Measurements from ENCODE around the gene PAF1.

PAF1 gene

GRCh38 chr19:39360599-39360998 lies 30.3 kb downstream of the PAF1 start:
- no peak overlapping the region for H3K27ac ChIP-seq (ENCODE audit: low read depth, low read length, severe bottlenecking)
- H3K4me3 ChIP-seq (ENCODE audit: extremely low read depth, insufficient read depth, low read length, poor library complexity, severe bottlenecking): no peak overlapping the region
- H3K36me3 ChIP-seq (ENCODE audit: control insufficient read depth, insufficient read depth, low read length): peaks cover 89% of the 10 kb centered on the region
- WGBS, 2 experiments (ENCODE audit: insufficient coverage in 2 of 2): 100% methylated on average over 1 of the region's 1 CpG; no CpG with 5 or more reads in 1 of the 2 experiments
- peaks cover 12% of the 10 kb centered on the region for H3K4me1 ChIP-seq (ENCODE audit: control insufficient read depth, insufficient read depth, low read length, poor library complexity, severe bottlenecking)
- H3K9me3 ChIP-seq (ENCODE audit: control insufficient read depth, low read length): no peaks in the 10 kb centered on the region

DNA sequence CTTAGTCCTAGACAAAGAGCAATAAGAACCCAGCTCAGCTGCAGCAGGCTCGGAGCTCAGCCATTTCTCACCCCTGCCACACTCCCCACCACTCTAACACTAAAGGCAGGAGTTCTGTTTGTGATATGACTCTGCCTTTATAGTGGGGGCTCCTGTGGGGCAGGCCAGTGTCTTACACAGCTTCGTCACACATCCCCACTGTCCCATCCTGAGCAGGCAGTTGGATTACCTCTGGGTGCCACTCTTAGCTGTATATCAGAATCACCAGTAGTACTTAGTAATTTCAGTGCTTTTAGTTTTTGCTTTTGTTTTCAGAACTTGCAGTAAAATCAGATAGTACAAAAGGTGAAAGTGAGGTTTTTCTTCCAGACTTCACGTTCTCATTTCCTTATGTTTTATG lies 31.9 kb downstream of the PAF1 start:
- no peak overlapping the region for H3K4me3 ChIP-seq (ENCODE audit: extremely low read depth, insufficient read depth, low read length, poor library complexity, severe bottlenecking)
- 86% methylated on average over 1 of the region's 3 CpGs; no CpG with 5 or more reads in 1 of the 2 experiments for WGBS, 2 experiments (ENCODE audit: insufficient coverage in 2 of 2)
- peaks cover 91% of the 10 kb centered on the region for H3K36me3 ChIP-seq (ENCODE audit: control insufficient read depth, insufficient read depth, low read length)

DNA sequence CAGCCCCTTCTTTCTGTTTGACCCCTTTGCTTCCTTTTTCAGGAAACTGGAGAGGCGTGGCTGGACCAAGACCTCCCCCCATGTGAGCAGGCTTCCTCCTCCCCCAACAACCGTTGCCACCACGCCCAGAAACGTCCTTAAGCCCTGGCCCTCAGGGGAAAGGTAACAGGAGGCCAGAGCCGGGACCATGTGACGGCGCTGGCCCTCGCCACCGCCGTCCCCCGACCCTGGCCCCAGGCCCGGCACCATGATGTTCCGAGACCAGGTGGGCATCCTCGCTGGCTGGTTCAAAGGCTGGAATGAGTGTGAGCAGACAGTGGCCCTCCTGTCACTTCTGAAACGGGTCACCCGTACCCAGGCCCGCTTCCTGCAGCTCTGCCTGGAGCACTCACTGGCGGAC lies 34.3 kb downstream of the PAF1 start:
- Histone ChIP-seq H3K36me3 (ENCODE audit: control insufficient read depth, insufficient read depth, low read length) (peaks cover 90% of the 10 kb centered on the region), H3K9me3 (ENCODE audit: control insufficient read depth, low read length) (no peaks in the 10 kb centered on the region), H3K4me1 (ENCODE audit: control insufficient read depth, insufficient read depth, low read length, poor library complexity, severe bottlenecking) (no peaks in the 10 kb centered on the region), H3K27ac (ENCODE audit: low read depth, low read length, severe bottlenecking) (no peak overlapping the region), H3K4me3 (ENCODE audit: extremely low read depth, insufficient read depth, low read length, poor library complexity, severe bottlenecking) (no peak overlapping the region)
- 98% methylated on average over 16 to 18 of the region's 18 CpGs for WGBS, 2 experiments (ENCODE audit: insufficient coverage in 2 of 2)

More for the DNA sequence above, 31.9 kb downstream of the PAF1 start:
- no peaks in the 10 kb centered on the region for H3K9me3 ChIP-seq (ENCODE audit: control insufficient read depth, low read length)
- no peak overlapping the region for H3K27ac ChIP-seq (ENCODE audit: low read depth, low read length, severe bottlenecking)
- peaks cover 12% of the 10 kb centered on the region for H3K4me1 ChIP-seq (ENCODE audit: control insufficient read depth, insufficient read depth, low read length, poor library complexity, severe bottlenecking)

- peaks cover 94% of the 10 kb centered on the region for H3K36me3 ChIP-seq (ENCODE audit: control insufficient read depth, insufficient read depth, low read length)
- WGBS, 2 experiments (ENCODE audit: insufficient coverage in 2 of 2): 71 to 100% methylated on average over 2 to 3 of the region's 3 CpGs
- no peaks in the 10 kb centered on the region for H3K4me1 ChIP-seq (ENCODE audit: control insufficient read depth, insufficient read depth, low read length, poor library complexity, severe bottlenecking)
- no peak overlapping the region for H3K27ac ChIP-seq (ENCODE audit: low read depth, low read length, severe bottlenecking)
- no peaks in the 10 kb centered on the region for H3K9me3 ChIP-seq (ENCODE audit: control insufficient read depth, low read length)
- H3K4me3 ChIP-seq (ENCODE audit: extremely low read depth, insufficient read depth, low read length, poor library complexity, severe bottlenecking): no peak overlapping the region
Measured at GRCh38 chr19:39356073-39356472, 34.8 kb downstream of the PAF1 start.

- Histone ChIP-seq H3K9me3 (ENCODE audit: control insufficient read depth, low read length) (no peaks in the 10 kb centered on the region), H3K4me1 (ENCODE audit: control insufficient read depth, insufficient read depth, low read length, poor library complexity, severe bottlenecking) (no peaks in the 10 kb centered on the region), H3K27ac (ENCODE audit: low read depth, low read length, severe bottlenecking) (no peak overlapping the region), H3K4me3 (ENCODE audit: extremely low read depth, insufficient read depth, low read length, poor library complexity, severe bottlenecking) (no peak overlapping the region), H3K36me3 (ENCODE audit: control insufficient read depth, insufficient read depth, low read length) (peaks cover 92% of the 10 kb centered on the region)
- WGBS, 2 experiments (ENCODE audit: insufficient coverage in 2 of 2): 97 to 98% methylated on average over 4 to 5 of the region's 5 CpGs
Measured at GRCh38 chr19:39355253-39355652, 35.7 kb downstream of the PAF1 start.

DNA sequence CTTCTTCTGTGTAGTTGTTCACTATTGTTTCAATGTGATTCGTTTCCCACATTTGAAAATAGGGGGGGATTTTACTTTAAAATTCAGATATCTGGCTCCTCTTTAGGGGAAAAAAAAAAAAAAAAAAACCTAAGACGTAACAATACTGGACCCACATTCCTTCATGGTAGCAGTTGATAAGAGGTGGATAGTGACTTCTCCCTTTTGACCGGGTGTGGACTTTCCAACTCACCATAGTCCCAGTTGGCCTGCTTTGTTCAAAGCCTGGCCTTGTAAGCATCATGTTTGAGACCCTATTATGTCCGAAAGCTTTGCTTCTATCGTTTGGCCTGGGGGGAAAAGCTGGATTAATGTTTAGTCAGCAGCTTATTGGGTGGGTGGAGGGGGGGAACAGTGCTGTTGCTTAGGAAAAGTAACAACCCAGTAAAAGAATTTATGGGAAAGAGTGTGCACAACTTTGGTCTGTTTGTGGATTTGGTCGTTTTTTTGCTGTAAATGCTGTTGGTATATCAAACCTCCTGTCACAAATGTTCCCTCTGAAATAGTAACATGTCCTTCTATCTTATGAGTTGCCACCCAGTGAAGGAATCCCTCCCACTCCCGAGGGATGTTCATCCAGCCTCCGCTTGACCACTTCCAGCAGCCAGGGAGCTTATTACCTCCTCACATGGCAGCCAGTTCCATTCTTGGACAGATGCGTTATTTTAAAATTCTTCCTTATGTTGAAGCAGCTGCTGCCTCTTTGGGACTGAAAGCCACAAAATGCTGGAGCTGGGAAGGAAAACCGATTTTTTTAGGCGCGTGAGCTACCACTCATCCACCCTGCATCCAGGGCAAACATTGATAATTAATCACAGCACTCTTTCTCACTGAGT lies 38.3 kb downstream of the PAF1 start:
- H3K4me1 ChIP-seq (ENCODE audit: control insufficient read depth, insufficient read depth, low read length, poor library complexity, severe bottlenecking): no peaks in the 10 kb centered on the region
- H3K27ac ChIP-seq (ENCODE audit: low read depth, low read length, severe bottlenecking): no peak overlapping the region
- WGBS, 2 experiments (ENCODE audit: insufficient coverage in 2 of 2): 80 to 90% methylated on average over 5 to 6 of the region's 12 CpGs
- H3K4me3 ChIP-seq (ENCODE audit: extremely low read depth, insufficient read depth, low read length, poor library complexity, severe bottlenecking): no peak overlapping the region
- H3K36me3 ChIP-seq (ENCODE audit: control insufficient read depth, insufficient read depth, low read length): peaks cover 96% of the 10 kb centered on the region
- no peaks in the 10 kb centered on the region for H3K9me3 ChIP-seq (ENCODE audit: control insufficient read depth, low read length)

GRCh38 chr19:39351537-39352064 lies 39.3 kb downstream of the PAF1 start:
- Histone ChIP-seq H3K4me3 (ENCODE audit: extremely low read depth, insufficient read depth, low read length, poor library complexity, severe bottlenecking) (no peak overlapping the region), H3K9me3 (ENCODE audit: control insufficient read depth, low read length) (no peaks in the 10 kb centered on the region), H3K36me3 (ENCODE audit: control insufficient read depth, insufficient read depth, low read length) (peaks cover 92% of the 10 kb centered on the region), H3K27ac (ENCODE audit: low read depth, low read length, severe bottlenecking) (no peak overlapping the region), H3K4me1 (ENCODE audit: control insufficient read depth, insufficient read depth, low read length, poor library complexity, severe bottlenecking) (peaks cover 3% of the 10 kb centered on the region)
- WGBS, 2 experiments (ENCODE audit: insufficient coverage in 2 of 2): 86 to 100% methylated on average over 2 to 3 of the region's 4 CpGs

DNA sequence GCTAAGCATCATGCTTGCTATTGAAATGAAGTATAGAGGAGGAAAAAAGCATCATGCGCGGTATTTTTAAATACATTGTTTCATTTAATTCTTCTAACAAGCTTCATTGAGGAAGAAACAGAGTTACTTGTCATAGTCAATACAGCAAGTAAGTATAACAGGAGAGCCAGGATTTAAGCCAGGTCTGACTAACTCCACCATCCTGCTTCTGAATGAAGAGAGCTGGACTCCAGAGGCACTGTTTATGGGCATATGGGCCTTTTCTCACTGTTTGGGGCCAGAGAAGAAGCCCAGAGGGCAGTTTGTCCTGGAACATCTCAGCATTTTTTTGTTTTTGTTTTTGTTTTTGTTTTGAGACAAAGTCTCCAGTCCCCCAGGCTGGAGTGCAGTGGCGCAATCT lies 40.8 kb downstream of the PAF1 start:
- peaks cover 92% of the 10 kb centered on the region for H3K36me3 ChIP-seq (ENCODE audit: control insufficient read depth, insufficient read depth, low read length)
- peaks cover 7% of the 10 kb centered on the region for H3K4me1 ChIP-seq (ENCODE audit: control insufficient read depth, insufficient read depth, low read length, poor library complexity, severe bottlenecking)
- 100% methylated on average over 3 of the region's 3 CpGs; no CpG with 5 or more reads in 1 of the 2 experiments for WGBS, 2 experiments (ENCODE audit: insufficient coverage in 2 of 2)
- no peaks in the 10 kb centered on the region for H3K9me3 ChIP-seq (ENCODE audit: control insufficient read depth, low read length)
- H3K27ac ChIP-seq (ENCODE audit: low read depth, low read length, severe bottlenecking): no peak overlapping the region
- no peak overlapping the region for H3K4me3 ChIP-seq (ENCODE audit: extremely low read depth, insufficient read depth, low read length, poor library complexity, severe bottlenecking)

- Histone ChIP-seq H3K9me3 (ENCODE audit: control insufficient read depth, low read length) (no peaks in the 10 kb centered on the region), H3K27ac (ENCODE audit: low read depth, low read length, severe bottlenecking) (no peak overlapping the region), H3K4me1 (ENCODE audit: control insufficient read depth, insufficient read depth, low read length, poor library complexity, severe bottlenecking) (peaks cover 7% of the 10 kb centered on the region), H3K36me3 (ENCODE audit: control insufficient read depth, insufficient read depth, low read length) (peaks cover 92% of the 10 kb centered on the region), H3K4me3 (ENCODE audit: extremely low read depth, insufficient read depth, low read length, poor library complexity, severe bottlenecking) (no peak overlapping the region)
- 78 to 100% methylated on average over 1 to 2 of the region's 4 CpGs for WGBS, 2 experiments (ENCODE audit: insufficient coverage in 2 of 2)
Measured at GRCh38 chr19:39349326-39349725, 41.6 kb downstream of the PAF1 start.

DNA sequence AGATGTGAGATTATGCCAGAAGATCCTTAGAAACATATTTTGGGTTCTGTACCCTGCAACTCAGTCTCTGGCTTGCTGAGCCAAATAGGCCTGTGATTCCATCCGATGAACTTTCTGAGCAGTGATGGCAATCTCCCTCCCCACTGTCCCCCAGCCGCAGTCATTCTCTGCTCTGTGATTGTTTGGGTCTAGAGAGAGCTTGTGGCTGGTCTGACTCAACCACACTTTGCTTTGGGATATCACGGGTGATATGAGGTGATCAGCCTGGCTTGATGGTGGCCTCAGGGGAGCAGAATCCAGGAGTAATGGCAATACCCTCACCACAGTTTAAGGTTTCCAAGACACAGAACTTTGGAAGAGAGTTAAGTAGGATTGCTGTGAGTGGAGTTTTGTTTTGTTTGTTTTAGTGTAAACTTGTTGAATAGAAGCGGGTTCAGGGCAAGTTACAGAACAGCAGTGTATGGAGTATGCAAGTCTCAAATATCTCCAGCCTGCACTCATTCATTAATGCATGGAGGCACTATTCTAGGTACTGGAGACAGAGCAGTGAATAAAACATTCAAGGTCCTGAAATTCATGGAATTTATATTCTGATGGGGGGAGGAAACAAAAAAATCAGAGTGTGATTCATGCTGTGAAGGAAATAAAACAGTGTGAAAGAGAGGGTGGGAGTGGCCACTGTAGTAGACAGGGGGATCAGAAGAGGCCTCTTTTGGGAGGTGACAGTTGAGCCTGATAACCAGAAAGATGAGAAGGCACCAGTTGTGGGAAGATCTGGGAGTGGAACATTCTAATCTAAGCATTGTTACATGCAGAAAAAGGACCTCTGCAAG lies 43.4 kb downstream of the PAF1 start:
- Histone ChIP-seq H3K4me1 (ENCODE audit: control insufficient read depth, insufficient read depth, low read length, poor library complexity, severe bottlenecking) (peaks cover 7% of the 10 kb centered on the region), H3K27ac (ENCODE audit: low read depth, low read length, severe bottlenecking) (no peak overlapping the region), H3K36me3 (ENCODE audit: control insufficient read depth, insufficient read depth, low read length) (peaks cover 85% of the 10 kb centered on the region), H3K9me3 (ENCODE audit: control insufficient read depth, low read length) (no peaks in the 10 kb centered on the region), H3K4me3 (ENCODE audit: extremely low read depth, insufficient read depth, low read length, poor library complexity, severe bottlenecking) (no peak overlapping the region)
- WGBS, 2 experiments (ENCODE audit: insufficient coverage in 2 of 2): 88 to 89% methylated on average over 3 of the region's 4 CpGs
